ENCODE data around the gene SMIM7.
"Not testable (repeated sequence)": the region's sequence is repeated elsewhere in the genome, so short reads cannot be mapped to it uniquely, and the experiment has no call there.

Gene SMIM7

DNA sequence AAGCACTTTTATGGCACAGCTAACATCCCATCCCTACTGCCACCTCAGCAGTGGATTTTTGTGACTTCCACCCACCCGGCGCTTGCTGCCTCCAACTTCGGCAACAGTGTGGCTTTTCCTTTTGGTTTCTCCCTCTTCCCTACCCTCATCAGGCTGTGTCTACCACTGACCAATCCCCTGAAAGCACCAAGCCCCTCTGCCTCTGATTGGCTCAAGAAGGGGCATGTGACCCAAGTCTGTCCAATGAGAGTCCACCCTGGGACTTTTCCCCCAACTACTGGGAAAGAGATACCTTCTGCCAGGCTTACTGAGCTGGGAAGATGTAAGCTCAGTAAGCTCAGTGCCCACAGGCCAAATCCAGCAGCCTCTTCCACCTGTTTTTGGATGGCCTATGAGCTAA lies 5.8 kb downstream of the SMIM7 start:
- FAIRE-seq, result no peak

DNA sequence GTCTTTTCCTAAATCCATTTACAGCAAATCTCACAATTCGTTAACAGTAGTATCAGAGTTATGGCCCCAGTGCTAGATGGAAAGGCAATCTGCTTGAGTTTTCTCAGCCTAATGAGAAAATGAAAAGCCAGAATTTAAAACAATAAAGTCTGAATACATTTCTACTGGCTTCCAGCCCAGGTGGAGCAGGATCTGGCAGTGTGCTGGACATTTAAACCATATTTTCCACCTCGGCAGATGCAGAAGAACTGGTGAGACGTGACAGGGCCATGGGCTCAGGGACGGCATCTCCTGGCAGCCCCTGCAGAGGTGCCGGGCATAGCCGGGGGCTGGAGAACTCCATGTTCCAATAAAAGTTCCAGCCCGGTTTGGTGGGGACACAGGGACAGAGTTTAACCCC lies 7.1 kb downstream of the SMIM7 start:
- FAIRE-seq, result no peak

DNA sequence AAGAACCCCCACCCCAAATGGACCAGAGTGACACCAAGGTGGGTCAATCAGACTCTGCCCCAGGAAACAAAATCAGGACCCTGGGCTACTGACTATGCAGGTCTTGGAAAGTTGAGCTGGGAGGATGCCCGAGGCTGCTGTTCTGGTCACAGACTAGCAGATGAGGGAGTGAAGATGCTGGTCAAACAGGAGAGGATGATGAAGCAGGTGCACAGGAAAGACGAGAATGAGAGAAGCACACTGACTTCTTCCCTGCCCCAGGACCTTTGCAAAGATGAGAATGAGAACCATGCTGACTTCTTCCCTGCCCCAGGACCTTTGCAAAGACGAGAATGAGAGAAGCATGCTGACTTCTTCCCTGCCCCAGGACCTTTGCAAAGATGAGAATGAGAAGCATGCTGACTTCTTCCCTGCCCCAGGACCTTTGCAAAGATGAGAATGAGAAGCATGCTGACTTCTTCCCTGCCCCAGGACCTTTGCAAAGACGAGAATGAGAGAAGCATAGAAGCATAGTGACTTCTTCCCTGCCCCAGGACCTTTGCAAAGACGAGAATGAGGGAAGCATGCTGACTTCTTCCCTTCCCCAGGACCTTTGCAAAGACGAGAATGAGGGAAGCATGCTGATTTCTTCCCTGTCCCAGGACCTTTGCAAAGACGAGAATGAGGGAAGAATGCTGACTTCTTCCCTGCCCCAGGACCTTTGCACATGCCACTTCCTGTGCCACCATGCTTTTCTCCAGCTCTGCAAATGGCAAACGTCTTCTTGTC lies 8.3 kb downstream of the SMIM7 start:
- FAIRE-seq, result not testable (repeated sequence)

DNA sequence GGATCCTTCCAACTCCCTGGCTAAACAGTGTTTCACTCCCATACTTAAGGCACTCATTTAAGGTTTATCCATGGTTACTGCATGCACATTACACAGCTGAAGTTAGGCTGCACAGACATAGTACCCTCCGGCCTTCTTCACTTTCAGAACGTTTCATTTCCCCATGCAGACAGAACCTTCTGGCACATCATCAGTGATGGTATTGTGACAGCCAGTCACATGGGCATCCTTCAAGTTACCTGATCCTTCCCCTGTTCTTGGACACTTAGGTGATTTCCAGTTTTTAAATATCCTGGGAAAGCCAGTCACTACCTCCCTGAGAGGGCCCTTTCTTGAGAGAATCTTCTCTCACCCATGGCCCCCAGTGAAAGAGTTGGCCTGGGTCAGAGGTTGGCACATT lies 9.1 kb downstream of the SMIM7 start:
- no peak for FAIRE-seq

DNA sequence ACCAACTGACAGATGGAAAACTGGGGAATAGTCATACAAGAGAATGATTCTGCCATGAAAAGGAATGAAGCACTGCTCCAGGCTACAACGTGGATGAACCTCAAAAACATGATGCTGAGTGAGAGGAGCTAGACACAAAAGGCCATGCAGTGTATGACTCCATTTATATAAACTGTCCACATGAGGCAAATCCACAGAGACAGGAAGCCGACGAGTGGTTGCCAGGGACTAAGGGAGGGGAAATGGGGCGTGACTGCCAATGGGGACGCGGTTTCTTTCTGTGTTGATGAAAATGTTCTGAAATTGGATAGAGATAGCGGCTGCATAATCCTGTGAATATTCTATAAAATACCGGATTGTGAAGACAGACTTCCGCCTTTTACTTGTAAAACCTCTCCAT lies 10.2 kb downstream of the SMIM7 start:
- no peak for FAIRE-seq

DNA sequence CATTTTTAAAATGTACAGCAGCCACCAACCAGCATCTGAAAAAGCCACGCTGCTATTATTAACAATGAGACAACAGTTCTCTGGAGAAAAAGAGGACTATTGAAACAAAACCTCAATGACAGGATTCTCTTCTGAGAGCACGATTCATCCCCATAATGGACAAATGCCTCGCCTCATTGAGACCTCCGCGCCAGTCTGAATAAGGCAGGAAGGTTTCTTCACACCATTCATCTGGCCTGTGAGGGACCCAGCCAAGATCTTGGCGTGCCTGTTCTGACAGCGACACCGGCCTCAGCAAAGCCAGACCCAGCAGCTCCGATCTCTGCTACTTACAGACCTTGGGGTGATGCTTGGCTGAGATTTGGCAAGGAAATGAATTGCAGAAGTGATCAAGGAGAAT lies 14.8 kb downstream of the SMIM7 start:
- FAIRE-seq, result no peak

DNA sequence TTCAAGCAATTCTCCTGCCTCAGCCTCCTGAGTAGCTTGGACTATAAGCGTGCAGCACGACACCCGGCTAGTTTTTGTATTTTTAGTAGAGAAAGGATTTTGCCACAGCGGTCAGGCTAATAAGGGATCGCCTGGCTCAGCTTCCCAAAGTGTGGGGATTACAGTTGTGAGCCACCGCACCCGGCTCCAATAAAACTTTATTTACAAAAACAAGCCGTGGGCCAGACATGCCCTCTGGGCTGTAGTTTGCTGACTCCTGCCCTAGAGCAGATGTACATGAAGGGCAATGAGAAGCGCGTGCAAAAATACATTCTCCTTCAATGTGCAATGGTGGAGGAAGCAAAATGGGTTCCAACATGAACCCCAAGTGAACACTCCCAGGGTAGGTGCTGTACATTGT lies 18.2 kb downstream of the SMIM7 start:
- FAIRE-seq, result no peak

DNA sequence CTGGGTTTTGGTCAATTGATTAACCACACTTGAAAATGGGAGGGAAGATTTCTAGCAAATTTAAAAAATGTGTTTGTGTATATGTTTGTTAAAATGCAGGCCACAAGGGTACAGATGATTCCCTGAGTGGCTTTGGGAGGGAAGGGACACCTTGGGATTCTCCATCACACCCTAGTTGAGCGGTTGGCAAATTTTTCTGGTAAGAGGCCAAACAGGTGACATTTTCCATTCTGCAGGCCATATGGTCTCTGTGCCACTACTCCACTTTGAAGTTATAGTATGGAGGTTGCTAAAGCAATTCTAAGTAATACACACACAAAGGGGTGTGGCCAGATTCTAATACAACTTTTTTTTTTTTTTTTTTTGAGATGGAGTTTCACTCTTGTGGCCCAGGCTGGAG lies 19.0 kb downstream of the SMIM7 start:
- FAIRE-seq, result no peak

DNA sequence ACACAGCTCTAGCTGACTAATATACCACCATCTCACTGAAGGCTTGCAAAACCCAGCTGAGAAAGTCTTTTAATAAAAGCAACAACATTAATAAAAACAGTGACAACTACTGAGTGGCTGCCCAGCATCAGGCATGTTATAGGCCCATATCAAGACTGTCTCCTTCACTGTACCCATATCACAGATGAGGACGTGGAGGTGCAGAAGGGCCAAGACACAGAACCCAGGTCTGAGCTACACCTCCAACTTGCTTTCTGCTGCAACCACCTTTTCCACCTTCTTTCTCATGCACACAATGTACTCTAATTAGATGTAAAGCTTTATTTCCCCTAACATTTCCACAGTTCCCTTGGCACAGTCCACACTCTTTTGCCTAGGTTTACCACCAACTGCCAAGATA lies 21.3 kb downstream of the SMIM7 start:
- no peak for FAIRE-seq

DNA sequence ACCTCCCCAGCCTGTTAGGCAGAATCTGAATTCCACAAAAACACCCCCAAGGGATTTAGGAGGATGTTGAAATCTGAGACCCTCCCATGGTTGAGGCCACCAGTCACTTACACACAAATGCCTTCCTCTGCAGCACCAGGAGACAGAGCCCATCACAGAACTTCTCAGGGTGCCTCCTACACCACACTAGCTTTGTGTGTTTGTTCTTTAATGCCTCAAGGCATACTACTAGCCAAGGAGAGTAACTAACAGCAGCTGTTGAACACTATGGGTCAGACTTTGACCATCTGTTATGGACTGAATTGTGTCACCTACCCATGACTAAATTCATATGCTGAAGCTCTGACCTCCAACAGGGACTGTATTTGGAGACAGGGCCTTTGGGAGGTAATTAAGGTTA lies 22.4 kb downstream of the SMIM7 start:
- no peak for FAIRE-seq

DNA sequence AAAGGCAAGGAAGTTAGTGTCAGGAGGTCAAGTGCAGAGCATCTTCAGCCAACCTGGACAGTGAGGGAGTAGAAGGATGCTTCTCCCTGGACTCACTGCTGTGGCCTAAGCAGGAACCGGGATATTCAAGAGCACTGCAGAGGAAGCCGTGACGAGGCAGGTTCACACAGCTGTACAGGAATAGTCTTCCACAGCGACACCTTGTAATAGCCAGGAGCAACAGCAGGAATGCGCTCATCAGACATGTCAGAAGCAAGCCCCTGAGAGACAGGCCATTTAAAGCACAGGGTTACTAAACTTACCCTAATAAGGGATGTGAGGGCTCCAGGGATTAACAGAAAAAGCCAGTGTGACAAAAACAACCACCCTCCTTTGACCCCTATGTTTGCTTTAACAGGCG lies 28.5 kb downstream of the SMIM7 start:
- FAIRE-seq, result no peak

DNA sequence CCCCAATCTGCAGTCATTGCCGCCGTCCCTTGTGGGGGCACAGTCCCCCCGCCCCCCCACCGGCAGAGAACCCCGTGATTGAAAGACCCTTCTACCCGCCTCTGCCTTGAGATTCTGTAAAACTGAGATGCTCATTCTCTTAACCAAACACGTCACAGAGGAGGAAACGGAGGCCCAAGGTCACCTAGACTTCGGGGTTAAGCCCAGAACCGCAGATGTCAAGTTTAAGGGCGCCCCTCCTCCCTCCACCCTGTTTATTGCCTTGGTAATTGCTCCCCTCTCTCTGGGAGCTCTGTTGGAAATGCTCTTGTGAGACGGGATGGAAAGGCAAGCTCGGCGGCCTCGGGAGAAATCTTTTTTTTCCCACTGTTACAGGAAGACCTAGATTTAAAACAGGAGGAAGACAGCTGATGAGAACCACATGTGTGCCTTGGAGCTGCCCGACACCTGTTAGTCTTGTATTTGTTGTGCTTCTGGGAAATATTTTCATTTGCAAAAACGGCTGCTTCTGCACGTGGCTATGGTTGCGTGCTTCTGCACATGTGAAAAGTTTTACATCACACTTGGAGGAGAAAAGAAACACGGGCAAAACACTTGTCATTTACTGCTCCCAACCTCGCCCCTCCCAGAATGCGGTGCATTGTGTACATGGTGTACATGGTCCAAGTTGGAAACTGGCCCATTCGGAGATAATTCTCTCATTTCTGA lies 30.8 kb downstream of the SMIM7 start:
- no peak for FAIRE-seq

DNA sequence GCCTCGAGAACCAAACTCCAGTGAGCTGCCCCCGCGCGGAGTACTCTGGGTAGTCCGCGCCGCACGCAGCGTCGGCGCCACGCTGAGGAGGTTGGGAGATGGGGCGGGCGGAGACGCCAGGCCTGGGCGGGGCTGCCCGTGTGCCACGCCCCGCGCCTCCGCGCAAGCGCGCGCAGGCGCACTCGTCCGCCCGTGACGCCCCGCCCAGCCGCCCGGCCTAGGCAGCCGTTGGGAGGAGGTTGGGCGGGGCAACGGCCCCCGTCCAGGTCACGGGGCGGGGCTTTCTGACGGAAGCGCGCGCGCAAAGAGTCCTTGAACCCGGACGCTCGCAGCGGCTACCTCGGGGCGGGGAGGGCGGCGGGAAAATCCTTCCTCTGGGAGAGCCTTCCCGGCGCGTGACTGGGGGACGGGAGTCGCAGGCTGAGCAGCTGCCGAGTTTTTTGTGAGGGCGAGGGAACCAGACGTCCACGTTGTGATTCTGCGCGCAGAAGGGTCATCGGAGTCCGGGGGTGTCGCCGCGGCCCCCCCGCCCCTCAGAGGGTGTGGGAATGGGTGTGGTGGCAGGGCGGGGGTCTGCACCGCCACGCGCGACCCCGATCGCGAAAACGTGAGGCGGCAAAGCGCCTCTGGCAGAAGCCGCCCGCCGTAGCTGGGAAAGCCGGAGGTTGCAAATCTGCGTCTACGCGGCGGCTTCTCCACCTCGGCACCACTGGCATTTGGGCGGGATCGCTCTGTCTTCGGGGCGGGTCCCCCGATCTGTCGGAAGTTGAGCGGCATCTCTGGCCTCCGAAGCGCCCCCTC lies 31.6 kb downstream of the SMIM7 start, which contains the start of gene MED26:
Gene MED26, minus strand, starts transcription at position 22 of the 801 bp plus-strand sequence. CDS start 261 bp downstream, outside the sequence.
- FAIRE-seq, result no peak

DNA sequence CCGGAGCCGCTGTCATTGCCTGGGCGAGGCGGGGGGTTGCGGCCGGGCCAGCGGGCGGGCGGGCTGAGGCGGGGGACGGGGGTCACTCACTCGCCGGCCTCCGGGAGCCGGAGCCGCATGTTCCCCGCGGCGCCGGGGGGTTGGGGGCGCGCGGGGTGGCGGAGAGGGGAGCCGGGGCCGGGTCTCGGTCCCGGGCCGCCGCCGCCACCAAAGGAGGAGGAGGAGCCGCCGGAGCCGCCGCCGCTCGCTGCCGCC lies 32.1 kb downstream of the SMIM7 start:
- no peak for FAIRE-seq

DNA sequence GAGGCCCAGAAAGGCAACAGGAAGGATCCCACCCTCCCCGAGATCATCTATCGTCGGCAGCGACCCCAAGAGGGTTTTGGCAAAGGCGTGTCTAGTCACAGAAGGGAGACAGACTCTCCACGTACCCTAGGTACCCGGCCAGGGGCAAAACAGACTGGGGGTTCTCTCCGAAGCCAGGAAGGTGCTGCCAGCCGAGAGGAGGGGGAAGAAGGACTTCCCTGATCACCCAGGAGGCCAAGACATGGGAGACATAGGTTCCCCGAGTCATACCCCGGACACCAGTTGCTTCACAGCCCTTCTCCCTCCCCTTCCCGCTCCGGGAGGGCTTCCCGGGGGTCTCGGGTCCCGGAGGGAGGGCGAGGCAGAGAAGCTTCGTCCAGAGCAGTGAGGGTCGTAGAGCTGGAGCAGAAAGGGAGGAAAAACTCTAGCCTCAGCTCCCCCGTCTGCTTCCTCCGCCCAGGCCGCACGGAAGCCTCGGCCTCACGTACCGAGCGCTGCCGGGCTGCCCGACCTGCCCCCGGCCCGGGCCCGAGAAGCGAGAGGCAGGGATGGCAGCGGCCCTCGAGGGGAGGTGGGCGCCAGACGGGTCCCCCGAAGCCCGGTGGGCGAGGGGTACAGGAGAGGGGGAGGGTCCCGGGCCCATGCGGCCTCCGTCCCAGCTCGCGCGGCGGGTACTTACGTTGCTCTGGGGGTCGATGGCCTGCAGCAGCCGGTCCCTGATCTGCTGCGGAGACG lies 32.6 kb downstream of the SMIM7 start:
- no peak for FAIRE-seq

DNA sequence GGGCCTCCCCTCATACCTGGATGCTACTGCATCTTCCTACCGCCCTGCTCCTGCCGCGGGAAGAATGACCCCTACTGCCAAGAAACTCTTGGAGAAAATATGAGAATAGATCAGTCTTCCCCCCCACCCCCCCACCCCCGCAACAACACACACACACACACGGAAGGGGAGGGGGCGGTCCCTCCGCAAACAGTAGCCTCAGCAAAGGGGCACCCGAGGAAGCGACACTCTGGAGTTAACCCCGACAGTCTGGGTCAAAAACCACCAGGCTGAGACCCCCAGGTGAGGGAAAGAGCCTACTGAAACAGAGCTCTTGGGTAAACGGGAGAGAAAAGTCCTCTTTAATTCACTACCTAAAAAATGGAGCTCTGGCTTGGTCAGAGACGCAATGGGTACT lies 33.1 kb downstream of the SMIM7 start:
- no peak for FAIRE-seq

DNA sequence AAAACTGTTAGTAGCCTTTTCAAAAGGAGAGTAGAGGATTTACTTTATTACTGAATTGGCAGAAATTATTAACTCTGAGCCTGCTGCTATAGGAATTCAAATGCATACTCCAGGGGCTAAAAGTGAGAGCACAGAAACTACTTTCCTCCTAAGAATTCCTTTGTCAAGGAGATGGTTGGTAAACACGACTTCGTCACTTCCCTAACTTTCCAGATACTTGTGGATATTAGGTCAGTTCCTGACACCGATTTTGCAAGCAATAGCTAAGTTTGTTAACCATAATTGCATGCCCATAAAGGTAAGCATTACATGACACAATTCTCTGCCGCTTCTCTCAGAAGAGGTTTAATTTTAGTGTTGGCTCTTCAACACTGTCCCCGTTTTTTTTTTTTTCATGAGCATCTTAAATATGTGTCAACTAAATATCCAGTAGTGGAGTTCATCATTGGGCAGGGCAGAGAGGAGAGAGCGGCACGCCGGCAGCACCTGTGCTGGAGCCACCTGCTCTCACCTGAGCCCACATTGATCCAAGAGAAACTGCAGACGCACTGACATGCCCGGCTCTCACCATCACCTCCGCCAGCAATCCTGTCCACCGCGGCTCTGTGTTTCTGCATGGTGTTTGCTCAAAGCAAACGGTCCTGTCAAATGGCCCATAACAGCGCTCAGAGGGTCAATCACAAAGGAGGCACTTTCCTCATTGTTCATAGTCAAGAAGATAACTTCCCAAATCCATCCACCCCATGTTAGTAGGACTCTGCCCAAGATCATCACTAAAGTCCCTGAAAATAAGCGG lies 34.6 kb downstream of the SMIM7 start:
- no peak for FAIRE-seq

DNA sequence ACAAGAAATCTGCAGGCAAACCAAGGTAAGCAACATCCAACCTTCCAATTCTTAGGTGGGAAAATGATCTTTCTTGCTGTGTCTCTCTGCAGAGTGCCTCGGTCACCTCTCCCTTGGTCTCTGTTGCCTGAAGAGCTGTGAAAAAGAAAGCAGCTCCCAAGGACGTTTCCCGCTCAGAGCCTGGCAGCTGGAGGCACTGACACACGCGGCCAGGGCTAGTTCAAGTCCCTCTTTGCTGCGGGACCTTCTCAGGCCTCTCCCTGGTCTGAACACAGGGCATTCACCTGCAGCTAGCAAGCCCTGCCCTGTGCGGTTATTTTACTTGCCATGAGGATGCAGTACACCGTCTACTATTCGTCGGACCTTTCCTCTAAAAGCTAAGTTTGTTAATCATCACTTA lies 35.7 kb downstream of the SMIM7 start:
- no peak for FAIRE-seq

DNA sequence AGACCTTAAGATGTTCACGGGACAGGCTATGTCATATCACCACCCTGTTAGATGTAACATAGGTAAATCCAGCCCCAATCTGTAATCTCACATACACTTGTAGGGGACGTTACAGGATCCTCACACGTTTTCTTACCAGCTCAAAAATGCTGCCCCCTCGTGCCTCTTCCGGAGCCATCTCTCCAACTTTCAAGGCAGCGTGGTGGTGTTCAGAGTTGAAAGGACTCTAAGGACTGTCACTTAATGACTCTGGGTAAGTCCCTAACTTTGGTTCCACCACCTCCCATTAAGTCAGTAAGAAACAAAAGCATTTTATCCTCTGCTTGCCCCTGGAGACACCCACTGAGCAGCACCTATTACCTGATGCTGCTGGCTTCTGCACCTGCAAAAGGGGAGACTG lies 36.4 kb downstream of the SMIM7 start:
- FAIRE-seq, result no peak

DNA sequence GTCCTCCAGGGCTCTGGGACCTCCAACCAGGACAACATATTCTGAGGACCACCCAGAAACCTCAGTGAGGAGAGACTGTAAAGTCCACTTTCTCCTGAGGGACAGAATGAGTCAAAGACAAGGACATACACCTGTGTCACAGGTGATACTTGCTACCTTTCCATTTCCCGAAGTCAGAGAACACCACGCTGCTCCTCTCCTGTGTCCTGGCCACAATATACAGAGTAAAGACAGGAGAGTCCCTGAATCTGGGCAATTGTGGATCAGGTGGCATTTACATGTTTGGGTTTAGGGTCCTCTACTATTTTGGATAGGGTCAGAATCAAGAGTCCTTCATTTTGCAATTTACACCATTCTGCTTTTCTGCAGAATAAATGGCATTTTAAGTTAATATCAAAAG lies 36.9 kb downstream of the SMIM7 start:
- FAIRE-seq, result no peak

DNA sequence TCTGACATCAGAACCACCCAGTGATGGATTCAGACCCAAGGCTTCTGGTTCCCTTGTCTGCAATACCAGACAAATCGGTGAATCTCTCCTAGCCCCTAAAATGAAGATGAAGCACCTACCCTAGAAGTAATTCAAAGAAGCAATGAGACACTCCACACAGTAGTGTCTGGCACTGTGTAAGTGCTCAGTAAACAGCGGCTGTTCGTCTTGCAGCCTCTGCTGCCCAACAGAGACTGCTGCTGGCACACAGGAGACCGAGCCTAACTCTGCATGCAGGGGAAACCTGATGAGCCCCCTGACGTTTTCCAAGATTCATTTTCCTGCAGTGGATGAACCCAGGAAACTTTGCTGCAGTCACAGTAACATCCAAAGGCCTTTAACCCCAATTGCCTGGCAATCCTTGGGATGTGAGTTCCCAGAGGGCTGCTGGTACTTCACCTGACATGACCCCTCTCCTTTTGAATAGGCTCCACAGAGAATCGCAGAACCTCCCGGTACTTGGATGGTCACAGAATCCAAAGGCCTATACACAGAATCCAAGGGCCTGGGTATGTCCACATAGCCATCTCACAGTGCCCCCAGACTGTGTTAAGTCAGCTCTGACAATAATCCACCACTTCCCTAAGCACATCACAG lies 38.7 kb downstream of the SMIM7 start:
- no peak for FAIRE-seq

DNA sequence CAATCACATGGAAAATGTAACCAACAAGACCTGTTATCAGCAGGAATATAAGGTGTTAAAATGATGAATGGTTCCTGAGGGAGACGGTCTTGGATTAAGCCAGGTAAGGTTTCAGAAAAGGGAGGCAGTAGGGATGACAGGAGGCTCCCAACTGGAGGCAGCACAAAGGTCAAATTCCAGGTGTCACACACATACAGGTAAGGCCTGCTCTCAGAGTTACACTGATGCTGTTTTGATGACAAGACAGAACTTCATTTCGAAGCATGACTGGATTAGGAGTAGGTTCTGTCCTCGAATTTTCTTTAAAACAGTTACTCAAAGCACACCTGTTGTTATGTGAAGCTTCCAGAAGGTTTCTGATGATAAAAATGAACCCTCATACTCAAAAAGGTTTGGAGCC lies 39.4 kb downstream of the SMIM7 start:
- no peak for FAIRE-seq
